Heart left ventricle (tissue), 13 donors: Measurements from ENCODE around the gene DPM2.

Source experiments
- POLR2A ChIP-seq, 2 donors: fragments of 450-650 bp; IDR thresholded peaks; one replicate each; pipeline ENCODE4 v1.6.1; 2017; ENCODE audit warnings: antibody characterized with exemption in 2 of 2, mild to moderate bottlenecking in 2 of 2, moderate library complexity in 2 of 2
- TF ChIP-seq, protein P1 (sequence below), 12 donors: fragments of 200-600 bp; sonication (generic) in 4 of 12; IDR thresholded peaks; one replicate each; pipeline versions ENCODE4 v1.5.0 to v1.8.0; 2018 to 2022; ENCODE audit warnings: antibody characterized with exemption in 12 of 12, mild to moderate bottlenecking in 5 of 12
- donor health status: ischemic (EF 13 %, LVEDD 7.1; RV severe dilation, severe dysfunction).
- donor health status: DM: no; HTN: yes; CAD: no.
- donor health status: DM: no; HTN: no; CAD: no.
- donor health status: ischemic (EF 25% LVEDD 6.9; RV normal size, moderate dysfunction).
- donor health status: ischemic (EF 25% LVEDD 5.7; RV mildly dilated, moderate dysfunction).
- donor health status: ischemic (EF 35%, LVEDD 5.7; RV mildly dilated, moderate dysfunction).
- donor health status: nonischemic (EF 11% LVEDD 7.7; RV severe dilation, severe dysfunction).
- donor health status: DM: yes; HTN: yes; CAD: no.
- donor health status: PGD.
- donor health status: ischemic (EF 29% LVEDD 5.4; RV normal size, mild dysfunction).
- donor health status: nonischemic (EF 23%, LVEDD 6.1; RV moderate dilation, normal function).

GRCh38 chr9:127954831-127955293 lies 17.2 kb upstream of the DPM2 start:
- TF ChIP-seq, protein P1, sequence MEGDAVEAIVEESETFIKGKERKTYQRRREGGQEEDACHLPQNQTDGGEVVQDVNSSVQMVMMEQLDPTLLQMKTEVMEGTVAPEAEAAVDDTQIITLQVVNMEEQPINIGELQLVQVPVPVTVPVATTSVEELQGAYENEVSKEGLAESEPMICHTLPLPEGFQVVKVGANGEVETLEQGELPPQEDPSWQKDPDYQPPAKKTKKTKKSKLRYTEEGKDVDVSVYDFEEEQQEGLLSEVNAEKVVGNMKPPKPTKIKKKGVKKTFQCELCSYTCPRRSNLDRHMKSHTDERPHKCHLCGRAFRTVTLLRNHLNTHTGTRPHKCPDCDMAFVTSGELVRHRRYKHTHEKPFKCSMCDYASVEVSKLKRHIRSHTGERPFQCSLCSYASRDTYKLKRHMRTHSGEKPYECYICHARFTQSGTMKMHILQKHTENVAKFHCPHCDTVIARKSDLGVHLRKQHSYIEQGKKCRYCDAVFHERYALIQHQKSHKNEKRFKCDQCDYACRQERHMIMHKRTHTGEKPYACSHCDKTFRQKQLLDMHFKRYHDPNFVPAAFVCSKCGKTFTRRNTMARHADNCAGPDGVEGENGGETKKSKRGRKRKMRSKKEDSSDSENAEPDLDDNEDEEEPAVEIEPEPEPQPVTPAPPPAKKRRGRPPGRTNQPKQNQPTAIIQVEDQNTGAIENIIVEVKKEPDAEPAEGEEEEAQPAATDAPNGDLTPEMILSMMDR (IDR thresholded peaks at IDR 0.05), result no peak
- TF ChIP-seq POLR2A (IDR thresholded peaks at IDR 0.05), result no peak
